ENCODE results near the gene SCFD2. TPM values are rescaled to one million over a fixed set of nuclear protein-coding genes. Genes with fewer than 3 reads are reported as not detected.

SCFD2 gene
- total and polyA plus RNA-seq, 2 donors (not counting 3 experiments of a cell fraction or from before 2014, with no cell fraction given): 12.3 to 22.8 TPM

- no peaks in the 10 kb centered on the region for H3K79me2 ChIP-seq (ENCODE audit: control insufficient read depth, insufficient read depth, low read length)
- DNase-seq (ENCODE audit: low read depth, low spot score) (no peak), FAIRE-seq (no peak)
- no peaks in the 10 kb centered on the region for H3K9me1 ChIP-seq (replicated peaks; ENCODE audit: control insufficient read depth, extremely low read depth, insufficient read depth, low read length)
- no peak overlapping the region for H3K27ac ChIP-seq (ENCODE audit: insufficient read depth, low read depth, low read length)
- no peaks in the 10 kb centered on the region for H4K20me1 ChIP-seq (replicated peaks; ENCODE audit: control insufficient read depth, extremely low read depth, insufficient read depth, low read length)
- H3K4me1 ChIP-seq (ENCODE audit: control insufficient read depth, extremely low read depth, insufficient read depth, low read length): no peaks in the 10 kb centered on the region
- no peak overlapping the region for H2AFZ ChIP-seq (ENCODE audit: low read depth, low read length)
- intact Hi-C loops (cut with micrococcal nuclease) (no loop called here), dilution Hi-C loops (cut with MboI; ENCODE audit: extremely low pct_ligation_motif_present, low sequenced_read_pairs) (no loop called here)
- H3K9ac ChIP-seq (replicated peaks; ENCODE audit: extremely low read depth, insufficient read depth, low read length): no peak overlapping the region
- TF ChIP-seq GATA2 (IDR thresholded peaks at IDR 0.05; ENCODE audit: insufficient read depth, insufficient read length, low read depth, low read length): no peak
- TF ChIP-seq POLR2A (IDR thresholded peaks at IDR 0.05; ENCODE audit: low read depth, low read length): no peak
- no peak for TF ChIP-seq POLR2AphosphoS5 (IDR thresholded peaks at IDR 0.05; ENCODE audit: insufficient read depth, low read depth, low read length)
- TF ChIP-seq MAX (IDR thresholded peaks at IDR 0.05; ENCODE audit: insufficient read depth, insufficient read length): no peak
- TF ChIP-seq MYC (IDR thresholded peaks at IDR 0.05; ENCODE audit: low read depth, low read length): no peak
- no peak for TF ChIP-seq EZH2 (IDR thresholded peaks at IDR 0.05; ENCODE audit: borderline replicate concordance, low read depth, low read length, severe bottlenecking)
- TF ChIP-seq JUN (IDR thresholded peaks at IDR 0.05; ENCODE audit: borderline replicate concordance, insufficient read depth, insufficient read length, low read depth): no peak
- TF ChIP-seq FOS (IDR thresholded peaks at IDR 0.05; ENCODE audit: borderline replicate concordance, insufficient read depth, low read length): no peak
- no peak for TF ChIP-seq CTCF (IDR thresholded peaks at IDR 0.05; ENCODE audit: extremely low read depth in 1 of 2, insufficient read depth in 1 of 2, low read depth in 1 of 2, low read length in 2 of 2)
- POLR2A ChIA-PET: no interaction called here
- CTCF ChIA-PET: interaction anchor here (1.5 kb wide), 1 partner anchor 10 kb away, joined by 3 read pairs; no protein-coding TSS in a partner anchor
- H3K36me3 ChIP-seq (ENCODE audit: control insufficient read depth in 2 of 2, extremely low read depth in 1 of 2, insufficient read depth in 2 of 2, low read length in 2 of 2): no peaks in the 10 kb centered on the region
- no peak overlapping the region for H3K4me2 ChIP-seq (ENCODE audit: insufficient read depth, low read length)
- no peaks in the 10 kb centered on the region for H3K9me3 ChIP-seq (replicated peaks; ENCODE audit: control insufficient read depth, insufficient read depth, low read length)
- no peaks in the 10 kb centered on the region for H3K27me3 ChIP-seq (ENCODE audit: control insufficient read depth in 2 of 2, insufficient read depth in 2 of 2, low read length in 2 of 2)
- BruUV-seq (replicated peaks): no TSS peak
- H3K4me3 ChIP-seq (replicated peaks in 1 of 3; ENCODE audit: insufficient read depth in 1 of 3, low read depth in 1 of 3, low read length in 3 of 3): no peak overlapping the region
These were observed 474.1 kb downstream of the SCFD2 start for GRCh38 chr4:52891743-52892142.
